H4 (cell line): ENCODE results near the gene FUNDC2. TPM values are rescaled to one million over a fixed set of nuclear protein-coding genes. Genes with fewer than 3 reads are reported as not detected.
A peak's percentile ranks its signal among the peaks of the same experiment; 100 is the strongest.

ENCODE experiments used
- DNase-seq: peaks from one replicate; pipeline ENCODE4 v3.0.0-alpha.2; 2015; ENCODE audit warnings: low spot score
- total RNA-seq: library from RNA; depleted of rRNA; stranded (reverse); fragments of >200 nt; shearing (Covaris generic); gene quantifications from 2 replicates; pipeline ENCODE4 v1.2.3, GENCODE V29; 2014

The FUNDC2 gene
- total RNA-seq, 1 experiment from 2014 or later: 73.0 TPM

DNA sequence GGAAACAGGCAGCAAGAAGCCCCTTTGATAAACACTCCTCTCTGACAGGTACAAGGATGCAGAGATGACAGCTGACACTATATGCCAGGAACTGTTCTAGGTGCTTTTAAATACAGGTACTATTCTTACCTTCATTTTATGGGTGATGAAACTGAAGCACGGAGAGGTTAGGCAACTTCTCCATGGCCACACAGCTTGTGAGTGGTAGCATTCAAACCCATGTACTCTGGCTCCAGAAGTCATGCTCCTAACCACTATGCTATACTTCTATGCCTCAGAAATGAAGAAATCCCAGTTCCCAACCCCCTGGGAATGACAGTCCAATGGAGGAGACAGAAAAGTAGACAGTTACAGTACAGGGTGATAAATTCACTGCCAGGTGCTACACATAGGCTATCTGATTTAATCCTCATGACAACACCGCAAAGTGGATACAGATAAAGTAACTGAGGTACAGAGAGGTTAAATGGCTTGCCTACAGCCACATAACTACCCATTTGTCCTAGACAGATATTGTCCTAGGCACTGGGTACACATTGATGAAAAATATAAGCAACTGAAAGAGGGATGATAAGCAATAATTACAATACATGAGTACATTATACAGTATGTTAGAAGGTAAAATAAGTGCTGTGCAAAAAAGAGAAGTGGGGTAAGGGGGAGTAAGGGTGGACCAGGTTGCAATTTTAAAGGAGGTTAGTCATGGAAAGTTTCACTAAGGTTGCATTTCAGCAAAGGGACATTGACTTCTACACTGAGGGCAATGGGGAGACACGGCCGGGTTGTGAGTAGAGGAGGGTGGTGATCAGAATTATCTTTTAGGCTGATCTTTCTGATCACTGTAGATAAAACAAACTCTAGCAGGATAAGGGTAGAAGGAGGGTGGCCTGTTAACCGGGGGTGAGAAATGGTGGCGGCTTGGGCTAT lies 2.5 kb upstream of the FUNDC2 start:
- DNase-seq: no peak

DNA sequence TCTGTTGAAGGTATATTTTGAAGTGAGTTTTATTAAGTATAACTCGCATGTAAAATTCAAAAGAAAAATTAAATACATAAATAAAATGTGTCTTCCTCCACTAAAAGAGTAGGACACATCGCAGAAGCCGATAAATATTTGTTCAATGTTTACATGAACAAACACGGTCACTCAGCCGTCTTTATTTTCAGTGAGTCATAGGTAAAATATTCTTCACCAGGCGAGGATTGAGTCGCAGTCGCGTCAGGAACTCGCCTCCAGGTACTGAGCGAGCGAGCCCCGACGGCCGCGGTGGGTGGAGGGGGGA lies 271 bp upstream of the FUNDC2 start:
- DNase-seq: no peak

DNA sequence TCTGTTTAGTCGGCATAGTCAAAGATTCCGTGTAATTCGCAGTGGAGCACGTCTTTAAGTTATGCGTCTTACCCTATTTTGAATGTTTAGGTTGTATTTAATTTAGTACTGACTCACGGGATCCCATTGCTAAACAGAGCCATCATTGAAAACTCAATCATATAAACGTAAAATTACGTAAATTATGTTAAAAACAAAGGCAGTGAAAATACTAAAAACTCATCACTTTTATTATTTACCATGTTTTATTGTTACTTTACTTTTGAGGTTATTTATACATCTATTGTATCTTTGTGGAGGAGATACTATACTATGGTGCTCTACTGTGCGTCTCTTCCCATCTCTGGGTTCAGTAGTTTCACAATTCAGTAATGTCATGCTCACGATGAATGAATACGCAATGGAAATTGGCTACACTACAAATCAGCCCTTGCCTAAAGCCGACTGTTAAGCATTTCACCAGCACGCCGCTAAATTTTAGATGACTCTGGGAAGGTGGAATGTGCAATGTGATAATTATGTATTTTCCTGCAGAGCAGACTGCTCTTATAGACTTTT lies 944 bp downstream of the FUNDC2 start:
- DNase-seq: peak; percentile 38

DNA sequence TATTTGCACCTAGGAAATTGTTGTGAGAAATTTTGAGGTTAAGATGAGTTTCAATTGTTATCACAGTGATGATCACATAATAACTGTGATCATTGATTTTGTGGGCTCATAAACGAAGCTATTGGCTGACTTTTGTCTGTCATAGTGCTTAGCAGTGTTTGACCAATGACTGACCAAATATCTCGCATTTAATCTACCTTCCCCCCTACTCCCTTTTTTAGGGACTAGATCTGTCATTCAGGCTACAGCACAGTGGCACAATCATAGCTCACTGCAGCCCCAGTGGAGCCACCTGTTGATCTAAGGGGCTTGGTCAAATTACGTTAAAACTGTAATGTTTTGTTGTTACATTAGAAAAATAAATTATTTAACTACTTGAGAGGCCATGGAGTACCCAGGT lies 1.5 kb downstream of the FUNDC2 start:
- no peak for DNase-seq

DNA sequence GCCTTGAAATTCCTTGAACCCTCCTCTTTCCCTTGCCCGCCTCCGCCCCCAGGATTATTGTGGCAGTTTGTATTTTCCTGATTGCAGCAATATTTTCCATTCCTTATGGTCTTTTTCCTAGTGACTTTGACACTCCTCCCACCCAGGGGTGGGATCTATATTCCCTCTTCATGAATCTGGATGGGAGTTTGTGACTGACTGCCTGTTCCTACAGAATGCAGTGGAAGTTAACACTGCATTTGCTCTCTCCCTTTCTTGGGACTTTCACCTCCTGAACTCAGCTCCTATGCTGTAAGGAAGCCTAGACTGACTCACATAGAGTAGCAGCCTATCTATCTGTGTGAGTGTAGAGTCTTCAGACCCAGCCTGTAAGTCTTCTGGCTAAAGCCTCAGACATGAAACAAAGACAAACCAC lies 2.2 kb downstream of the FUNDC2 start:
- no peak for DNase-seq

DNA sequence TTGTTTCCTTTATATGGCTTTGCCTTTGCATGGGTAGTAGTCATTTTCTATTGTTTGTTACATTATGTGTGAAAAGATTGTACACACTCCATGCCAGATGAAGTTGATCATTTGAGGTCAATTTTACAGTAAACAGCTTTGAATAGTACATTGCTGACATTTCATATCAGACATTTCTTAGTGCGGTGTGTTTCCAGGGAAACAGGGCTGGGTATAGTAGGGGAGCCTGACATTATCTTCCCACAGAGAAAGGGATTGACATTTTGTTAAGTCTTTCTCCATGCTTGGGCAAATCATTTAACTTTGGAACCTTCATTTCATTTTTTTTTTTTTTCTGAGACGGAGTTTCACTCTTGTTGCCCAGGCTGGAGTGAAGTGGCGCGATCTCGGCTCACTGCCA lies 5.0 kb downstream of the FUNDC2 start:
- no peak for DNase-seq

DNA sequence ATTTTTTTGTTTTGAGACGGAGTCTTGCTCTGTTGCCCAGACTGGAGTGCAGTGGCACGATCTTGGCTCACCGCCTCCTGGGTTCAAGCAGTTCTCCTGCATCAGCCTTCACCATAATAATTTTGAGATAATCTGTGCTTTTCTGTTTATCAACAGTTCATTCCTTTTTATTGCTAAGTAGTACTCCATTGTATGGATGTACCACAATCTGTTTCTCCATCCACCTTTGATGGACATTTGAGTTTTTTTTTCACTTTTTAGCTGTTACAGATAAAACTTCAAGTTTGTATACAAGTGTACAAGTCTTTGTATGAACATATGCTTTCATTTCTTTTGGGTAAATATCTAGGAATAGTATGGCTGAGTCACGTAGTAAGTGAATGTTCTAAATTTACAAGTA lies 9.0 kb downstream of the FUNDC2 start:
- DNase-seq: no peak

DNA sequence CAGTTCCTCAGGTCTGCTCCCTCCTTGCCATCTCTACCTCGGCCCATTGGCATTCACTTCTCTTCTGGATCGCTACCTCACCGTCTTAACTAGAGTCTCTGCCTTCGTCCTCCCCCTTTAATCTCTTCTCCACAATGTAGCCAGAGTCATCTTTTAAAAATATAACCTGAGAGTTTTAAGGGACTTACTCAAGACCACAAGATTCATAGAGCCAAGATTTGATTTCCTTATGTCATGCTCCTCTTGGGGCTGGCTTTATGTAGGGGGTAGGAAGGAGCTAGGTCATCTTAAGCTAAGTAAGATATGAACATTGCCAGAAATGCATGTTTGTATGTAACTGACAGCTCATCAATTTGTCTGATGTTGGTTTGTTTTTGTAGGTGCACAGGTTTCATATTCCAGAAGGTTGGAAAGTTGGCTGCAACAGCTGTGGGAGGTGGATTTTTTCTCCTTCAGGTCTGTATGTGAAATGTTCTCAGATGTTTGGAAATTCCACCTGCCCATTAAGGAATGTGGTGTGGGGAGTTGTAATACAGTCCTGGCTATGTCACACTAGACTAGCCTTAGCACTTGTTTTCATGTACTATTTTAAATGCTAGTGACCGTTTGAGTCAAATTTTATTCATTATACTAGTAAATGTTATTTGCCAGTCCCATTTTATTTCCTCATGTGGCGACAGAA lies 19.6 kb downstream of the FUNDC2 start:
- DNase-seq: no peak

DNA sequence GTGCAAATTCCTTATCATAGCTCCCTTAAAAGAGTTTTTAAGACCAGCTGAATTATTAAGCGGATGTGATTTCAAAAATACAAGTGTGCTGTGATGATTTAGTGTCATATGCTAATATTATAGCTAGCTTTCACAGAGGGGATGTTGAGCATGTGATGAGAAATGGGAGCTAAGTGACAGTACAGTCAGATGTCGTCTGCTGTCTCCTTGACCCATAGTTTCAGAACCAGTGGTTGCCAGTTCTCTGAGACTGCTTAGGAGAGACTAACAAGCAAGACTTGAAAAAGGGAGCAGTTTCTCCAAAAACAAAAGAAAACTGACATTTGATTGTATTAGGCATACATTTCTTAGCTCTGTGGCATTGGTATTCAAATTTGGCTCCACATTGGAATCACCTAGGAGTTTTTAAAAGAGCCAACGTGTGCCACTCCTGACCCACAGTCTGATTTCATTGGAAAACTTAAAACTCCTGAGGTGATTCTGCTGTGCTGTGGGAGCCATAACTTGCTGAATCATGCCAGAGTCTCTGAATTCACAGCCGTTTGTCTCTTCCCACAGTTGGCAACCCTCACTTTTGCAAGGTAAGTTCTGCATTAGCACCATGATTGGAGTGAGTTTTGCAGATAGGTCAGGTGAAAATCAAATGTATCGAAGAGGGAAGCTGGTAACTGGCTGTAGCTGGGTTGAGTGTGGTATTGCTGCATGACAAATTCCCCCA lies 20.3 kb downstream of the FUNDC2 start:
- DNase-seq: no peak

DNA sequence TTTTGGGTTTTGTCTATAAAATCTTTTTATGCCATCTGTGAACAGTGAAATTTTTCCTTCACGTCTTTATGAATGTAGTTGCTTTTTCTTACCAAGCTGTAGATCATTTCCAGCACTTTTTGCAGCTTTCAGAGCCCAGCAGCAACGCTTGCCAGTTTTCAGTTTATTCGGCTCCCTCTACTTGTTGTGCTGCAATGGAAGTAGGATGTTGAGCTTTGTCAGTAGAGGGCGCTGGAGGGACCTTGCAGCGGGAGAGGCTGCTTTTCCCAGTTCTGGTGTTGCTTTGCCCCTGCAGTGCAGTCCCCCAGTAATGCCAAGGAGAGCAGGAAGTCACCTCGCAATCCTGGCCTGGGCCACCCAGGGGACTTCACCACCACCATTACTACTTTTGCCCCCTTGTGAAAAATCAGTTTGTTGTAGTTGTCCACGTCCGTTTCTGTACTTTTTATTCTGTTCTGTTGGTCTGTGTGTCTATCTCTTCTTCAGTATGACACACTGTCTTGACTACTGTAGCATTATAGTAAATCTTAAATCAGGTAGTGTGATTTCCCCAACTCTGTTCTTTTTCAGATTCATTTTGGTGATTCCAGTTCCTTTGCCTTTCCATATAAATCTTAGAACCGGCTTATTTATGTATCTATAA lies 22.5 kb downstream of the FUNDC2 start:
- peak; percentile 42 for DNase-seq

DNA sequence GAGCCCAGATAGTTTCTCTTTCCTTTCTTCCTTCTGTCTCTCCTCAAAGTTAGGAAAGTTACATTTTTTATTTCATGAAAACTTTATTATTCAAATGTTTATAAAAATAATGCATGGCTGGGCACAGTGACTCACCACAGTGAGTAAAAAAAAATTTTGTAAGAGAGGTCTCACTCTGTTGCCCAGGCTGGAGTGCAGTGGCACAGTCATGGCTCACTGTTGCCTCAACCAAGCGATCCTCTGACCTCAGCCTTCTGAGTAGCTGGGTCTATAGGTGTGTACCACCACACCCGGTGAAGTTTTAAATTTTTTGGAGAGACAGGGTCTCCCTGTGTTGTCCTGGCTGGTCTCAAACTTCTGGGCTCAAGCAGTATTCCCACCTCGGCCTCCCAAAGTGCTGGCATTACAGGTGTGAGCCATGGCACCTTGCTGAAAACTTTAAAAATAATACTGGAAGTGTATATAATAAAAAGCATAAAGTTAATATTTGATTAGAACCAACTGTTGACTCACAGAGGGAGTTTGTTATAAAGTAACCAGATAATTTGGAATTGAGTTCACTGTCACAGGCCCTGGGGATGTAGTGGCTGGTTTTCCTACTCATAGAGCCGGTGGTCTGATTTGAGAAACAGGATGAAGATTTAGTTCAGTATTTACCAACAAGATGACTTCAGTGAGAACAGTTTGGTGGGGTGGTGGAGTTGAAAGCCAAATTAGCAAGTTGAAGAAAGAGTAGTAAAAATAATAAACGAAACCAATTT lies 26.3 kb downstream of the FUNDC2 start:
- DNase-seq: no peak

DNA sequence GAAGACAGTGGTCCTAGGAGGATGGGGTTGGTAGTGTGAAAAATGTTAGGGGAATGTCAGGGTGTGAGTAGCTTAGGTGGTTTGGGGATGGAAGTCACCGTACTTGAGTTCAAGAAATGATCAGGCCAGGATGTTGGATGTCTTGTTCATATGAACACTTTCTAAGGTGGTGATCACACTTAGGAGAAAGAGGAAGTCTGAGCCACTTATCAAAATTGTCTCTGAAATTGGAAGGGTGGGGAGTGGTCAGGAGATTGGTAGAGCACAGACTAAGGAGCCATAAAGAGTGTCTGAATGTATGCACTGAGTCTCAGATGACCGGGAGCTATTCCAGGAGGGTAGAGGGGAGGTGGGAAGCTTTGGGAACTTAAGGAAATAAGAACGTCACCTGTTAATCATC lies 27.0 kb downstream of the FUNDC2 start:
- DNase-seq: no peak

DNA sequence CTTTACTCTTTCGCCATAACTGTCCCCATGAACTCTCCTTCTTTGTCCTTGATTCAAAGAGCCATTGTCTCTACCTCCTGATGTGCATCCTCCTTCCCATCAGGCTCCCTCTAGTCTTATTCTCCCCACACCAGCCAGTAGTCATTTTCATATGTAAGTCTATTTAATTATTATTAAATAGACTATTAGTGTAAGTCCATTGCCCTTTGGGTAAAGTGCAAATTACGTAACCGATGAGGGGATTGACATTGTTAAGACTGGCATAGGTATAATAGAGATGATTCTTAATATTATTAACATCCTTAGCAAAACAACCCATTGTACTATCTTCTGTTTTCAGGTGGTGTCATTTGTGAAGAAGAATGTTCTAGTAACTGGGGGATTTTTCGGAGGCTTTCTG lies 27.6 kb downstream of the FUNDC2 start:
- no peak for DNase-seq

DNA sequence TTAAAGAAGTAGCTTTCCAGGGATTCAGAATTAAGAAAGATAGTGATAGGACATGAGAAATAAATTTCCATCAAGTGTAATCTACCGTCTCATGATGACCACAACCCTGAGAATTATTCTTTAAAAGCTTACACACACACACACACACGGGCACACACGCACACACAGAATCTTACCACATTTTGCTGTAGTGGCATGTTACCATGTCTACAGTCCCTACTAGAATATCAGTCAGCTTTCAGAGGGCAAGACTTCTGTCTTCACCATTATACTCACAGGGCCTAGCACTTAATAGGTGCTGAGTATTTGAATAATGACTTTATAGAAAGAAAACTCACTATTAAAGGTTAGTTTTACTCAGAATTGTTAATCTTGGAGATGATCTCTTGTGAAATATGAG lies 28.9 kb downstream of the FUNDC2 start:
- no peak for DNase-seq

DNA sequence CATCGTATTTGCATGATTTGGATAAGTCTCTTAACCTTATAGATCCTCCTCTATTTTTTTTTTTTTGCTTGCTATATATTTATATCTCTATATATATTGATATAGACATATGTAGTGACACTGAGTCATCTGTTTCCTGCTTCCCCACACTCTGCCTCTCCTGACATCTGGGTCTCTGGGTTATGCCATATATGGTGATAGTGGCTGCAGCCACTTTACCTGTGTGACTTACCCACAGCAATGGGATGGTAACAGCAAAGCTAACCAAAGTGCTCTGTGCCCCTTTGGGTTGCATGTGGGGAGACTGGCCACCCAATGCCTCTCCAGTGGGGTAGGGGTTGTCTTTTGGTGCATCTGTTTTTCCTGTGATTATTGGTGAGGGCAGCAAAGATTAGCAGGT lies 29.8 kb downstream of the FUNDC2 start:
- no peak for DNase-seq

DNA sequence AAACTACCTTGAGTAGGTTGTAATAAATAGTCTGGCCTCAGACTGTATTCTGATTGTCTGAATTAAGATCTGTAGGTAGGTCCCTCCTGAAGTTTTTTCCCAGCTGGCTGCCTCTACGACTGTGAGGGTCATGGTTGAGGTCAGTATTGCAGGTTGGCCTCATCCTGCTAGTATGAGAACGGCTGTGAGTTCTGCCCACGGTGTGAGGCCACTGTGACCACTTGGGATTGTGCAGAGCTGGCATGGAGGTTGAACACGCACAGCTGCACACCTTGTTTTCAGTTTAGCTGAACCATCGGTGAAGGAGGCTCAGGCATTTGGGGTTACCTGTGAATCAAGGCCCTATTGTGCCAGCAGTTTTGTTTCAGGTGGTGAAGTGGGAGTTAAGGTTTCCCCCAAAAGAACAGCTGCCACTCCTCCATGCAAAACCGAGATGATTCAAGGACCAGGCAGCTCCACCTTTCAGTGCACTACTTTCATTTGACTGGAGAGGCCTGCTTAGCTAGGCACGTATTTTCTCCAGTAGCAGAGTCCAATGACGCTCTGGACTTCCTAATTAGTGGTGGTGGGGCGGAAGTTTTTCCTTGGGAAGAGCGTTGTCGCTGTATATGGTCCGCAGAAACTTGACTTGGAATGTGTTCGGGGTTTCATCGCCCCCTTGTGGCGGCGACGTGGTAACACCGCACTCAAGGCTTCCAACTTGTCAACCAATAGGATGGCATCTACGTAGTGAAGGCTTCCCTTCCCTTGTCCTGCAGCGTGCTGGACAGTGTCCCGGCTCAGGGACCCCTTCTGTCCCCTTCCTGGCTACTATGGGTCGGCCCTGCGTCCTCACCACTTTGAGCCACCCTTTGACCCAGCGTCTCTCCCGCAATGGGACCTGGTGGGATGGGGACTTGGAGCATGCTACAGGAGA lies 30.5 kb downstream of the FUNDC2 start:
- DNase-seq: peak; percentile 62

DNA sequence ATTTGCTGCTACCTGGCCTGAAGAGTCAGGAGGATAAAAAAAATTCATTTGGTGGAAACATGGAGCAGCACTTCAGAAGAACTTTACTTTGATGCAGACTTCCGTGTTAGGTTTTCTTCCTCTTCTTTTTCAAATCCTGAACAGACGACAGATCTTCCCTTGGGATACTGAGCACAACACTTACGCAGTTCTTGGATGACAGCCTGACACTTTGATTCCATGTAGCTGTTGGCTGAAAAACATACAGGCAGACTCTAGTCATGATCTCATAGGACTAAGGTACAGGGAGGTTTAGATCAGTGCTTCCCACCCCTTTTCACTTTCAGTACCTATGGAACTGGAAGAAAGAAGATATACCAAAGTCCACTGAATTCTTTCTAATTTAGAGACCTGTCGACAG lies 35.1 kb downstream of the FUNDC2 start:
- DNase-seq: no peak

DNA sequence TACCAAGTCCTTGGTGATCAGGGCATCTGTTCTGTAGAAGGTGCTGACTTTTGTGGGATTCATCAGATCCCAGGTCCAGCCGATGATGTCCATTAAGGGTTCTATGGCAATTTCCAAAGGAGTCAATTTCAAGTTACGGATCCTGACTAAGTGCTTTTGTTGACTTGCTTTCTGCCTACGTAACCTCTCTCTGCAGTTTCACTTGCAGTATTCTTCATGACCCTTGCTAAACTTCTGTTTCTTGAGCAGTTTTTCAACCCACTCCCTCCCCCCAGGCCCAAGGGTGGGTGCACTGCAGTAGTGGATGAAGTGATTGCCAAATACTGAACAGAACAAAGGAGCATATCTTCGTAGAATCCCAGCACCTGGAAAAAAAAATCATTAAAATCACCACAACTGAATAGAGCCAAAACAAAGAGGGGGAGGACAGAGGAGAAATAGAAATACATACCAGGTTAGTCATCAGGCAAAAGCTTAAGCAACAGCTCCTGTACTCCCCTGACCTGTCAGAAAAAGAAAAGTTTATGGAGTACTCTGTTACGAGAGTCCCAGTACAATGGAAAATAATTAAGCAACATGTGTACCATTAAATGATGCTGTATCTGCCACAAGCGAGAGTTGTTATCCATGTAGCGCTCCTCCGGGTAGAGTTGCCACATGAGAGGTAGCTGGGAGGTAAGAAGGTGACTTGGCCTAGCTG lies 38.5 kb downstream of the FUNDC2 start:
- DNase-seq: peak; percentile 12

DNA sequence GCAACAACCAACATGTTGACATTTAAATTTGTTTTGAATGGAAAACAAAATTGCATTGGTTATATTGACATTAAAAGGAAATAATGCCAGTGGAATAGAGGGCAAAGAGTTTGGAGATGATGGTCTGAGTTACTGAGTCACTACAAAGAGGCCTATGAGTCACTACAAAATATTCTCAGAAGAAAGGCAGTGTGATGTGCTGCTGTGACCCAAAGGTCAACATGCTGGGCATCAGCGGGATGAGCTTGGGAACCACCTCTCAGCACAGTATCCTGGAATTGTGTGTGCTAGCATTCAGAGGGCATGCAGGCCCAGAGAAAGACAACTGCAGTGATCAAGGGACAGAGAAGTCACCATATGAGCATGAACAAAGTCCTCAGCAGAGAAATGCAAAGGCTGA lies 41.5 kb downstream of the FUNDC2 start:
- peak; percentile 18 for DNase-seq
